Measurements from ENCODE around the gene GJC1. TPM values are rescaled to one million over a fixed set of nuclear protein-coding genes. Genes with fewer than 3 reads are reported as not detected.

GJC1 gene
- total and polyA plus RNA-seq, 2 donors (not counting 3 experiments of a cell fraction or from before 2014, with no cell fraction given): 13.8 to 39.7 TPM

- ChIA-PET POLR2A (no interaction called here), CTCF (interaction anchor here (1.2 kb wide), 2 partner anchors 125 to 267 kb away, joined by 3 read pairs; no protein-coding TSS in a partner anchor)
- dilution Hi-C loops (cut with MboI; ENCODE audit: extremely low pct_ligation_motif_present, low sequenced_read_pairs) (loop anchor here (25.0 kb wide), 1 partner anchor 109 kb away; no protein-coding TSS in a partner anchor), intact Hi-C loops (cut with micrococcal nuclease) (no loop called here)
- H2AFZ ChIP-seq (ENCODE audit: low read depth, low read length): no peak overlapping the region
- no peaks in the 10 kb centered on the region for H4K20me1 ChIP-seq (replicated peaks; ENCODE audit: control insufficient read depth, extremely low read depth, insufficient read depth, low read length)
- no peak overlapping the region for H3K4me2 ChIP-seq (ENCODE audit: insufficient read depth, low read length)
- no peak for TF ChIP-seq FOS (IDR thresholded peaks at IDR 0.05; ENCODE audit: borderline replicate concordance, insufficient read depth, low read length)
- TF ChIP-seq JUN (IDR thresholded peaks at IDR 0.05; ENCODE audit: borderline replicate concordance, insufficient read depth, insufficient read length, low read depth): no peak
- TF ChIP-seq GATA2 (IDR thresholded peaks at IDR 0.05; ENCODE audit: insufficient read depth, insufficient read length, low read depth, low read length): no peak
- no peak for TF ChIP-seq MAX (IDR thresholded peaks at IDR 0.05; ENCODE audit: insufficient read depth, insufficient read length)
- TF ChIP-seq POLR2A (IDR thresholded peaks at IDR 0.05; ENCODE audit: low read depth, low read length): no peak
- no peak for TF ChIP-seq EZH2 (IDR thresholded peaks at IDR 0.05; ENCODE audit: borderline replicate concordance, low read depth, low read length, severe bottlenecking)
- no peak for TF ChIP-seq MYC (IDR thresholded peaks at IDR 0.05; ENCODE audit: low read depth, low read length)
- H3K27me3 ChIP-seq (ENCODE audit: control insufficient read depth in 2 of 2, insufficient read depth in 2 of 2, low read length in 2 of 2): no peaks in the 10 kb centered on the region
- DNase-seq (ENCODE audit: low read depth, low spot score): no peak
- H3K79me2 ChIP-seq (ENCODE audit: control insufficient read depth, insufficient read depth, low read length): no peaks in the 10 kb centered on the region
- H3K9me3 ChIP-seq (replicated peaks; ENCODE audit: control insufficient read depth, insufficient read depth, low read length): no peaks in the 10 kb centered on the region
- H3K4me3 ChIP-seq (replicated peaks in 1 of 3; ENCODE audit: insufficient read depth in 1 of 3, low read depth in 1 of 3, low read length in 3 of 3): no peak overlapping the region
- no peaks in the 10 kb centered on the region for H3K9me1 ChIP-seq (replicated peaks; ENCODE audit: control insufficient read depth, extremely low read depth, insufficient read depth, low read length)
- no peak overlapping the region for H3K27ac ChIP-seq (ENCODE audit: insufficient read depth, low read depth, low read length)
- no peak overlapping the region for H3K9ac ChIP-seq (replicated peaks; ENCODE audit: extremely low read depth, insufficient read depth, low read length)
- H3K4me1 ChIP-seq (ENCODE audit: control insufficient read depth, extremely low read depth, insufficient read depth, low read length): no peaks in the 10 kb centered on the region
- peaks cover 3 to 14% of the 10 kb centered on the region in 2 experiments for H3K36me3 ChIP-seq (ENCODE audit: control insufficient read depth in 2 of 2, extremely low read depth in 1 of 2, insufficient read depth in 2 of 2, low read length in 2 of 2)
- BruUV-seq (replicated peaks): no TSS peak
- no peak for FAIRE-seq
These were observed 76.9 kb downstream of the GJC1 start for GRCh38 chr17:44752953-44753861.
